Ovary (tissue), 9 donors: ENCODE data around the gene ATP9A. TPM values are rescaled to one million over a fixed set of nuclear protein-coding genes. Genes with fewer than 3 reads are reported as not detected.
"Not testable (repeated sequence)": the region's sequence is repeated elsewhere in the genome, so short reads cannot be mapped to it uniquely, and the experiment has no call there.

Source experiments
- DNase-seq, 5 donors: peaks; one replicate each; pipeline ENCODE4 v3.0.0-alpha.2; 2019 to 2020
- H3K27ac ChIP-seq, 2 donors: fragments of 200-600 bp; one replicate each; pipeline versions ENCODE4 v1.5.1 to v1.8.0; 2019 to 2022
- H3K27me3 ChIP-seq: fragments of 200-600 bp; one replicate; pipeline ENCODE4 v1.8.0; 2022
- H3K36me3 ChIP-seq: fragments of 200-600 bp; sonication (generic); one replicate; pipeline ENCODE4 v1.5.1; 2019
- H3K4me1 ChIP-seq: one replicate; pipeline ENCODE4 v1.8.1; 2013; ENCODE audit warnings: mild to moderate bottlenecking, moderate library complexity; ENCODE audit not compliant: insufficient read depth
- H3K4me3 ChIP-seq: fragments of 200-600 bp; sonication (generic); one replicate; pipeline ENCODE4 v1.5.1; 2017
- H3K9me3 ChIP-seq, 2 donors: fragments of 200-600 bp in 1 of 2; sonication (generic) in 1 of 2; one replicate each; pipeline versions ENCODE4 v1.5.1 to v1.8.1; 2013 to 2019; ENCODE audit warnings: mild to moderate bottlenecking in 1 of 2, moderate library complexity in 1 of 2
- CTCF ChIP-seq, 3 donors: fragments of 450-650 bp in 2 of 3; fragments of 200-600 bp in 1 of 3; IDR thresholded peaks; one replicate each; pipeline versions ENCODE4 v1.5.1 to v1.8.0; 2016 to 2022; ENCODE audit warnings: antibody characterized with exemption in 3 of 3, mild to moderate bottlenecking in 1 of 3
- EP300 ChIP-seq: sonication (generic); formaldehyde crosslinking; IDR thresholded peaks from one replicate; pipeline ENCODE4 v1.6.1; 2017; ENCODE audit warnings: antibody characterized with exemption
- POLR2A ChIP-seq: fragments of 450-650 bp; IDR thresholded peaks from one replicate; pipeline ENCODE4 v1.6.1; 2017; ENCODE audit warnings: antibody characterized with exemption, mild to moderate bottlenecking, moderate library complexity
- WGBS, 3 donors: extraction: QIAGEN DNeasy Blood & Tissue Kit in 1 of 3; methylation state at CpG; one replicate each; pipeline versions ENCODE4 v1.1.5 to v1.1.7; 2013 to 2017; 5-methylcytosine and 5-hydroxymethylcytosine counted together
- intact Hi-C, 4 donors: fragments of 100-400 bp; cut with DNase I; formaldehyde crosslinking; loops; one replicate each; pipeline versions ENCODE4 v1.11.0 to v1.15.1; 2022 to 2023
- polyA plus RNA-seq, 2 donors: library from polyadenylated mRNA; stranded (reverse); fragments of 200-250 nt in 1 of 2; fragments of 350-450 nt in 1 of 2; fragmentation: Illumina TruSeq in 1 of 2; extraction: RNeasy Lipid Tissue Mini Kit (QIAGEN cat#74804) in 1 of 2; gene quantifications; one replicate each; pipeline ENCODE4 v1.2.3, GENCODE V29; 2013 to 2014
- total RNA-seq, 7 donors: library from RNA; depleted of rRNA in 2 of 7; stranded (reverse); fragments of >200 nt in 2 of 7; fragmentation: NEBNext Ultra II Directional in 3 of 7; extraction: Animal tissue kit (Norgen Biotek cat#: 25700) in 3 of 7; gene quantifications; one replicate each; pipeline versions ENCODE4 v1.1.0 to v1.2.4, GENCODE V29; 2016 to 2023
- donor health status: DM: no; HTN: no; CAD: no; lungs with moderate emphysema.
- donor health status: DM: no; HTN: no; CAD: no.
- donor health status: Bipolar disorder and iron deficiency.
- donor health status: DM: yes; HTN: yes; CAD: no.
- donor health status: DM: no; HTN: no; CAD: no.
- donor health status: DM: yes; HTN: yes; CAD: no.

ATP9A gene
- total and polyA plus RNA-seq, 9 donors, result 12.9 to 44.6 (median 29.2) TPM

DNA sequence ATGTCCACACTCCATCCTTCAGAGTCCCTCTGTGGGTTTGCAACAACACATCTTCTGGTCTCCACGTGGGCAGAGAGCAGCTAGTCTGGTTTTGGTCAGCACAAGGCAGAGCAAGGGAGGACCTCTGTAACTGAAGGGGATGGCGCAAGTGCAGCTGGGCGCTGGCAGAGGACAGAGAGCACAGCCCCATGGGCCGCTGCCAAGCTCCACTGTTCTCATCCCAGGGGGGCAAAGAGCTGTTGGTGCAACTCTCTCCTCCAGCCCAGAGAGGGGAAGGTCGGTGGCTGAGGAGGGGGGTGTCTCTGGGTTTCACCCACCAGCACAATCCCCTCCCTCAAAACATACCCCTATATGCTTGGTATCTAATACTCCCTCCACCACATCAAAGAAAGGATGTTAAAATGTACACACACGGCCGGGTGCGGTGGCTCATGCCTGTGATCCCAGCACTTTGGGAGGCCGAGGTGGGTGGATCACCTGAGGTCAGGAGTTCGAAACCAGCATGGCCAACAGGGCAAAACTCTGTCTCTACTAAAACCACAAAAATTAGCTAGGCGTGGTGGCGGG is 9.1 kb downstream of the ATP9A start:
- Histone ChIP-seq H3K9me3 (no peaks in the 10 kb centered on the region), H3K27me3 (no peaks in the 10 kb centered on the region), H3K4me3 (no peak overlapping the region), H3K36me3 (no peaks in the 10 kb centered on the region), H3K27ac (no peak overlapping the region), H3K4me1 (no peaks in the 10 kb centered on the region)
- intact Hi-C loops, result no loop called here
- DNase-seq, result no peak
- 85 to 95% (median 87%) methylated on average over 12 of the region's 12 CpGs for whole genome bisulfite sequencing, 3 donors
- TF ChIP-seq CTCF (IDR thresholded peaks at IDR 0.05) (no peak), POLR2A (no peak), EP300 (no peak)

DNA sequence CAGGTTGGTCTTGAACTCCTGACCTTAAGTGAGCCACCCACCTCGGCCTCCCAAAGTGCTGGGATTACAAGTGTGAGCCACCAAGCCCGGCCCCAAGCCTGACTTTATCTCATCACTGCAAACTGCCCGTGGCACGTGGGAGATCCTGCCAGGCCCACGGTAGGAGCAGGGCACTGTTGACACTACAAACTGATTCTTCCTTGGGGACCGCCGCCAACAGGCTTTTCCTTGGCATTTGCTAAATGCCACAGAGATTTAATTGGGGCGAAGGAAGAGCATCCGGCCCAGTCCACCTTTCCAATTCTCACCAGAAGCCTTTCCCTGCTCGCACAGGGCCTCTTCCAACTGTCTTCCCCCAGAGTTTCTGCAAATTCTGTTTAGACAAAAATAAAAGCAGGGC is 11.0 kb downstream of the ATP9A start:
- no peaks in the 10 kb centered on the region for H3K9me3 ChIP-seq
- no peak for DNase-seq
- no peak overlapping the region for H3K4me3 ChIP-seq
- H3K4me1 ChIP-seq, result peaks cover 2% of the 10 kb centered on the region
- intact Hi-C loops, result no loop called here
- H3K27ac ChIP-seq, result no peak overlapping the region
- no peaks in the 10 kb centered on the region for H3K36me3 ChIP-seq
- TF ChIP-seq CTCF (IDR thresholded peaks at IDR 0.05) (no peak), EP300 (no peak), POLR2A (no peak)
- WGBS, 3 donors, result 83 to 89% (median 87%) methylated on average over 10 of the region's 10 CpGs
- no peaks in the 10 kb centered on the region for H3K27me3 ChIP-seq

DNA sequence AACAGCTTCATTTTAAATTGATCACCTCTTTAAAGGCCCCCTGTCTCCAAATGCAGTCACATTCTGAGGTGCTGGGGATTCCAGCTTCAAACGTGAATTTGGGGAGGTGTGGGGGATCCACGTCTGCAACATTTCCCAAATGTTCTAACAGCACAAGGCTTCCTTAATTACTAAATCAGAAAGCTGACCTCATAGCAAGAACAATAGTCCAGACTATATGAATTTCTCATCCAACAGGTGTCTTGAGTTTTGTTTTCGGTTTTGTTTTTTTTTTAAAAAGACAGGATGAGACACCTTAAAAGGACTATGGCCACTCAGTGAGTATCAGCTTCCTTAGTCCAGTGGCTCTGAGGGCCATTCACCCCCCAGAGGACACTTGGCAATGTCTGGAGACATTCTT is 11.5 kb downstream of the ATP9A start:
- WGBS, 3 donors, result 85 to 89% (median 86%) methylated on average over 3 of the region's 3 CpGs
- TF ChIP-seq POLR2A (no peak), CTCF (IDR thresholded peaks at IDR 0.05) (no peak), EP300 (no peak)
- no peaks in the 10 kb centered on the region for H3K27me3 ChIP-seq
- no peak overlapping the region for H3K27ac ChIP-seq
- peaks cover 2% of the 10 kb centered on the region for H3K4me1 ChIP-seq
- H3K9me3 ChIP-seq, result no peaks in the 10 kb centered on the region
- no peak for DNase-seq
- H3K36me3 ChIP-seq, result no peaks in the 10 kb centered on the region
- intact Hi-C loops, result no loop called here
- H3K4me3 ChIP-seq, result no peak overlapping the region

DNA sequence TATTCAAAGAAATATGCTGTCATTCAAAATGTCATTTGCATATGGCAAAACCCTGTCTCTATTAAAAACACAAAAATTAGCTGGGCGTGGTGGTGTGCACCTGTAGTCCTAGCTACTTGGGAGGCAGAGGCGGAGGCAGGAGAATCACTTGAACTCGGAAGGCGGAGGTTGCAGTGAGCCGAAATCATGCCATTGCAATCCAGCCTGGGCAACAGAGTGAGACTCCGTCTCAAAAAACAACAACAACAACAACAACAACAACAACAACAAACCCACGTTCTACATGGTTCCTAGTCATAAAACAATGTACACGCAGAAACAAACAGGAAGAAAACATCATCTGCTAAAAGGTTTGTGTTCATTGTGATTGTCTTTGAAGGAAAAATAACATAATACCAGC is 15.0 kb downstream of the ATP9A start:
- DNase-seq, H3K27me3 ChIP-seq, H3K36me3 ChIP-seq, intact Hi-C loops, H3K4me1 ChIP-seq, H3K27ac ChIP-seq, H3K9me3 ChIP-seq, H3K4me3 ChIP-seq: not testable (repeated sequence)
- 94 to 96% (median 95%) methylated on average over 8 of the region's 8 CpGs for WGBS, 3 donors

DNA sequence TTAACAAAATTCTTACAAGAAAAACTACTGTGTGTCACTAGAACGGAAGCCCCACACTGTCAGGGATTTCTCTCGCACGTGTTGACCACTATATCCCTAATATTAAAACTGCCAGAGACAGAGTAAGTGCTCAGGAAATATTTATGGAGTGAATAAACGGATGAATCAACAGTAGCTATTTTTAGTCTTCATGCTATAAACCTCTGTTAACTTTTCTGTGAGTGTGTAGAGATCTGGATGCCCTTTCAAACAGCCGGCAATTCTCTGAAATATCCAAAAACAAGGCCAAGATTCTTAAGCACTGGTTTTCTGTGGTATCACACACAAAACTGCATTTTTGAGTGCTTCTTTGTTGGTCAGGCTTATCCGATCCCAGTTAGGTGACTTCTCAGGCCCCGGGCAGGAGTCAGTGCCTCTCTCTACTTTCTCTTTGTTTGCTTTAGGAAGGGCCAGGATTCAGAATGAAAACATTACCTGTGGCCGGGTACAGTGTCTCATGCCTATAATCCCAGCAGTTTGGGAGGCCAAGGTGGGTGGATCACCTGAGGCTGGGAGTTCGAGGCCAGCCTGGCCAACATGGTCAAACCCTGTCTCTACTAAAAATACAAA is 15.7 kb downstream of the ATP9A start:
- no peak for TF ChIP-seq POLR2A
- TF ChIP-seq EP300, result no peak
- TF ChIP-seq CTCF (IDR thresholded peaks at IDR 0.05), result no peak
- DNase-seq, result no peak
- no peaks in the 10 kb centered on the region for H3K36me3 ChIP-seq
- H3K27me3 ChIP-seq, result no peaks in the 10 kb centered on the region
- peaks cover 7% of the 10 kb centered on the region for H3K4me1 ChIP-seq
- 17 to 24% (median 22%) methylated on average over 9 of the region's 9 CpGs for WGBS, 3 donors
- no peak overlapping the region for H3K4me3 ChIP-seq
- no peak overlapping the region for H3K27ac ChIP-seq
- no peaks in the 10 kb centered on the region for H3K9me3 ChIP-seq
- intact Hi-C loops, result no loop called here
